ENCODE results near the gene DMBX1.

- TF ChIP-seq, protein P1, sequence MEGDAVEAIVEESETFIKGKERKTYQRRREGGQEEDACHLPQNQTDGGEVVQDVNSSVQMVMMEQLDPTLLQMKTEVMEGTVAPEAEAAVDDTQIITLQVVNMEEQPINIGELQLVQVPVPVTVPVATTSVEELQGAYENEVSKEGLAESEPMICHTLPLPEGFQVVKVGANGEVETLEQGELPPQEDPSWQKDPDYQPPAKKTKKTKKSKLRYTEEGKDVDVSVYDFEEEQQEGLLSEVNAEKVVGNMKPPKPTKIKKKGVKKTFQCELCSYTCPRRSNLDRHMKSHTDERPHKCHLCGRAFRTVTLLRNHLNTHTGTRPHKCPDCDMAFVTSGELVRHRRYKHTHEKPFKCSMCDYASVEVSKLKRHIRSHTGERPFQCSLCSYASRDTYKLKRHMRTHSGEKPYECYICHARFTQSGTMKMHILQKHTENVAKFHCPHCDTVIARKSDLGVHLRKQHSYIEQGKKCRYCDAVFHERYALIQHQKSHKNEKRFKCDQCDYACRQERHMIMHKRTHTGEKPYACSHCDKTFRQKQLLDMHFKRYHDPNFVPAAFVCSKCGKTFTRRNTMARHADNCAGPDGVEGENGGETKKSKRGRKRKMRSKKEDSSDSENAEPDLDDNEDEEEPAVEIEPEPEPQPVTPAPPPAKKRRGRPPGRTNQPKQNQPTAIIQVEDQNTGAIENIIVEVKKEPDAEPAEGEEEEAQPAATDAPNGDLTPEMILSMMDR (IDR thresholded peaks at IDR 0.05): no peak
- no peak for TF ChIP-seq POLR2AphosphoS5 (IDR thresholded peaks at IDR 0.05)
- no peak for TF ChIP-seq POLR2A (IDR thresholded peaks at IDR 0.05)
These were observed 23.2 kb downstream of the DMBX1 start for GRCh38 chr1:46512792-46513190.
